HUDEP-2 (cell line): ENCODE data around the gene RALGPS2.
"Not testable (repeated sequence)": the region's sequence is repeated elsewhere in the genome, so short reads cannot be mapped to it uniquely, and the experiment has no call there.

Experiments used
- DNase-seq, 76 experiments: peaks; one replicate each; lab custom pipeline; 2025; ENCODE audit not compliant: unreplicated experiment in 76 of 76; lab: John Stamatoyannopoulos, UW

RALGPS2 gene

GRCh38 chr1:178772952-178773351 lies 47.9 kb downstream of the RALGPS2 start:
- DNase-seq, result no peak

- peak in 9 of 76 experiments; percentile 2 to 44 (median 13) for DNase-seq
Measured at GRCh38 chr1:178774263-178774662, 49.2 kb downstream of the RALGPS2 start.

- DNase-seq, result no peak
Measured at GRCh38 chr1:178776553-178776952, 51.5 kb downstream of the RALGPS2 start.

GRCh38 chr1:178781533-178782330 lies 56.7 kb downstream of the RALGPS2 start:
- no peak for DNase-seq

GRCh38 chr1:178784131-178784536 lies 59.1 kb downstream of the RALGPS2 start:
- no peak for DNase-seq

GRCh38 chr1:178792394-178792793 lies 67.3 kb downstream of the RALGPS2 start:
- no peak for DNase-seq

- DNase-seq, result no peak
Measured at GRCh38 chr1:178796013-178796412, 71.0 kb downstream of the RALGPS2 start.

- DNase-seq, result no peak
Measured at GRCh38 chr1:178797590-178797989, 72.5 kb downstream of the RALGPS2 start.

GRCh38 chr1:178798232-178798861 lies 73.3 kb downstream of the RALGPS2 start:
- no peak for DNase-seq

- no peak for DNase-seq
Measured at GRCh38 chr1:178802873-178803272, 77.8 kb downstream of the RALGPS2 start.

GRCh38 chr1:178806665-178807300 lies 81.7 kb downstream of the RALGPS2 start:
- DNase-seq, result no peak

GRCh38 chr1:178808529-178808928 lies 83.5 kb downstream of the RALGPS2 start:
- no peak for DNase-seq

- DNase-seq, result no peak
Measured at GRCh38 chr1:178810585-178810984, 85.5 kb downstream of the RALGPS2 start.

GRCh38 chr1:178818416-178818815 lies 93.4 kb downstream of the RALGPS2 start:
- no peak for DNase-seq

- no peak for DNase-seq
Measured at GRCh38 chr1:178819123-178819522, 94.1 kb downstream of the RALGPS2 start.

GRCh38 chr1:178821134-178821866 lies 96.3 kb downstream of the RALGPS2 start:
- no peak for DNase-seq

GRCh38 chr1:178825167-178825566 lies 100.1 kb downstream of the RALGPS2 start:
- DNase-seq, result no peak

GRCh38 chr1:178844436-178844835 lies 119.4 kb downstream of the RALGPS2 start:
- no peak for DNase-seq

- no peak for DNase-seq
Measured at GRCh38 chr1:178846306-178846705, 121.3 kb downstream of the RALGPS2 start.

GRCh38 chr1:178847396-178847849 lies 122.4 kb downstream of the RALGPS2 start:
- no peak for DNase-seq

GRCh38 chr1:178847919-178848318 lies 122.9 kb downstream of the RALGPS2 start:
- not testable (repeated sequence) for DNase-seq
